GM21723 (cell line): ENCODE data around the gene MRPL50.

Experiments used
- ATAC-seq: cut with Tn5 transposase; IDR thresholded peaks from one replicate; pipeline ENCODE4 v1.9.1; 2021; ENCODE audit warnings: mild to moderate bottlenecking, moderate library complexity; ENCODE audit not compliant: unreplicated experiment

Gene MRPL50

DNA sequence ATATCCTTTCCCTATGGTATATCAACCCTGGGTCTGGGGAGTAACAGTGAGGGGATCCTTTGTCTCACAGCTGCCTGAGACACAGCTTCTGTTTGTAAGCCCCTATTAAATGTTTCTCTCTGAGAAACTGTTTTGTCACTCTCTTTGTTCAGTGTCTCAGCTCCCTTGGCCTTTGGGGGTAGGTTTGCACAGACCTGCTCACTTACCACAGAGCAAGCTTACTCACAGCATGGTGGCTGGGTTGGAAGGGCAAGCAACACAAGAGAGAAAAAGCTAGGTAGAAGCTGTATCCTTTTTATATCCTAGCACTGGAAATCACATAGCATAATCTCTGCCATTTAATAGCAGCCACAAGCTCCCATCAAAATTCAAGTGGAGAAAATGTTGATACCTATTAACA is 18.1 kb downstream of the MRPL50 start:
- ATAC-seq, result no peak

DNA sequence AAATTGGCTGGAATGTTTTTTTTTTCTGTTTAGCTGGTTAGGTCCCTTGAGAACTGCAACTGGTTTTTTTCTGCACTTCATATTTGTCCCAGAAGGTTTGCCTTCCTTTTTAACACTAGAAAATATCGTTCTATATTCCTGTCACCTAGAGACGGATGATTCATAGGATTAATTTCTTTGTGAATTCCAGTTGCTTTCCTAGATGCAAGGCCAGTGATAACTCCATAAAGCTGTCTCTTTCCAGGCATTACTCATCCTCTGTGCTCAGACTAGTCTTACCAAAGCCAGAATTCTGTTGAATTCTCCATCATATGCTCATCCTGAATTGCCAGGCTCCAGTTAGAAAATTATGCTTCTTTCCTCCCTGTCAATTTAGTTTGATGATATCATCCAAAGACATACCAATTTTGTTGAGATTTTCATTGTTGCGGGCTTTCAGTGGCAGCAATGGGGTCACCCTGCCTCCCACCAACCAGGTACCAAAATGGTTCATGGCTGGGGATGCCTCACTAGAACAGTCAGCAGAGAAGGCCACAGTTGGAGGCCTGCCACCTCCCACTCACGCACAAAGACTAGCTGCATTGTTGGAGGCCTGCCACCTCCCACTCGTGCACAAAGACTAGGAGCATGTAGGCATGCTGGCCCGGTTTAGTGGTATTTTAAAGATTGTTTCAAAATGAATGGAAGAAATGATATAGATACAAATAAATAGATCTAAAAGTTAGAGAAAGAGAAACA is 22.1 kb downstream of the MRPL50 start:
- ATAC-seq, result no peak

DNA sequence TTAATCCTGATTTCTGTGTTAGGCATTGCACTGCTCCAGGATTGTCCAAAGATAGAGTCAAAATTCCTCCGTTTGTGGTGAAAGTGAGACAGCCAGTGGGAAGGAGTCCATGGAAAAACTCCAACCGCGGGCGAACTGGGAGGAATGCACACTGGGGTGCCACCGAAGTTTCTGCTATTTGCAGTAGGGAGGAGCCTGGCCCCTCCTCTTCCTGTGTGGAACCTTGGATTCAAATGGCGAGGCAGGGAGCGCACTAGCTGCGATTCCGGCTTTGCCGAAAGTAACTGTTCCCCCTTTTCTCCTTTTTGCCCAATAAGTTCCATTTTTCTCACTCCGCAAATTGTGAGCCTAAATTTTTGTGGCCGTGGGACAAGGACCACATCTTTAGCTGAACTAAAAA is 22.9 kb downstream of the MRPL50 start:
- no peak for ATAC-seq

DNA sequence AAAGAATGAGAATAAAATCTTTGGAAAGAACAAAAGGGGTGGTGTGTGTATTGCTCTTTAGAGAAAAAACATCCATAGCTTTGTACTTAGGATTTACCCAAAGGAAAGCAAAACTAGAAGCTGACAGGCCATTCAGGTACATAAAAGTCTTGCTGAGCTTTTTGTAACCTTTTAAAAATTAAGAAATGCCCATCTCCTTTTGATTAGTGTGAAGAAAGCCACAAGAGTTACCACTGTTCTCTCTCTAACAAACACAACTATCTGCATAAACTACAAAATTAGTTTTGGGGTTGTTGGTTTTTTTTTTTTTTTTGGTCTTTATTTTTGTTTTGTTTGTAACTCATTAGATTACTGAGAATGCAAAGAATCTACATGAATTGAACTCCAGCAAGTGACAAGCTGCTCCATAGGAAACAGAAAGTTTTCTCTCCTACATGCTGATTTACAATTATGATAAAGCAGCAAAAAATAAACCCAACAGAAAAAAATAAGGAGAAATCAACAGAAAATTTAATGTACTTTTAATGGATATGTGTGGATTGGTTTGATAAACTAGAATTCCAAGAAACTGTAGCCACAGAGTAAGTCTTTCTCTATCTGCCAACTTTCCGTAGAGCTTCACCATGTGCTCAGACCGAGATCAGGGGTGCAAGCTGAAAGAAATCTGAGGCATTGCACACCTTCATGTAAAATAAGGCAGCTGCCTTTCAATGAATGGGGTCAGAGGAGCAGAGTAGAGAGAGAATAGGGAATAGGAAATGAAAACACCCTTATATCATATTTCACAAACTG is 25.9 kb downstream of the MRPL50 start:
- no peak for ATAC-seq

DNA sequence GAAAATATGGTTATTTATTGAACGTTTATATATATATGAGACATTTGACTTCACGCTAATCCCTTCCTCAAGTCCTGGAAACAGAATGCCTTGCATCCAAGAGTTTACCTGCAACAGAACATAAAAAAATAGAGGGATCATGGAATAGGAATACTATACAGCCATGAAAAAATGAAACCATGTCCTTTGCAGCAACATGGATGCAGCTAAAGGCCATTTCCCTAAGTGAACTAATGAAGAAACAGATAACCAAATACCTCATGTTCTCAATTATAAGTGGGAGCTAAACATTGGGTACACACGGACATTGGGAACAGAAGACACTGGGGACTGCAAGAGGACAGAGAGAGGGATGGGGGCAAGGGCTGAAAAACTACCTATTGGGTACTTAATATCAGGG is 26.6 kb downstream of the MRPL50 start:
- no peak for ATAC-seq

DNA sequence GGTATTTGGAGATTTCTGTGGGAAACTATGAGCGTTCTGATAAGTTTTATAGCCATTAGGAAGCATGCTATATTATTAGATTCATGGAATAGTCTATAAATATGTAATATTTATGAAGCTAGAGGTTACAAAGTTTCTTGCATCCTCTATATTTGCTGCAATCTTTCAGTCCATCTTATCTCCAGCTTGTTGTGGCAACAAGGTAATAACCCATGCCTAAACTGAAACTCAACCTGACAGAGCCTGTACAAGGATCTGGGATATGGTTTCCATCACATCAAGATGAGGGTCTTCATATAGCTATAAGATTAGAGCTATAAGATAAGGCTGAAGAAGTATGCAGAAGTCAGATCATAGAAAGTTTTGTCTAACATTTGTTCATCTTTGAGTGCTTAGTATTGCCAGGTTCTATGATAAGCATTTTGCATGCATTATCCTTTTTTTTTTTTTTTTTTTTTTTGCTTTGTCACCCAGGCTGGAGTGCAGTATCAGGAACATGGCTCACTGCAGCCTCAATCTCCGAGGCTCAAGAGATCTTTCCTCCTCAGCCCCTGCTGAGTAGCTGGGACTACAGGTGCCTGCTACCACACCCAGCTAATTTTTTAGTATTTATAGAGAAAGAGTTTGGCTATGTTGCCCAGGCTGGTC is 28.4 kb downstream of the MRPL50 start:
- ATAC-seq, result no peak

DNA sequence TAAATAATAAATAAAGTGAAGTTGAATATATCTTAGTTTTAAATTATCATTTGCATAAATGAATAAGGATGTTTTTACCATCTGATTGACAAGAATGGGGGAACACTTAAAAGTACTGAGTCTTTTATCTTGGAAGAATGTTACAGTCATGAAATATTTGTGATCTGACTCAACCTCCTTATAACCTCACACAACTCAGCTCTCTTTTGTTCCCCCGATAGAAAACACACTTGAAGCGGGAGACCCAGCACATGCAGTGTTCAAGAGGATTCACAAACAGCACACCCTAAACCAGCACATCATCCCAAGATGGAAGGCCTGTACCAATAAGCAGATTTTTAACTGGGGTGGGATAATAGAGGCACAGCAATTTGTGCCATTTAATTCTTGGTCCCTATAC is 29.1 kb downstream of the MRPL50 start:
- no peak for ATAC-seq

DNA sequence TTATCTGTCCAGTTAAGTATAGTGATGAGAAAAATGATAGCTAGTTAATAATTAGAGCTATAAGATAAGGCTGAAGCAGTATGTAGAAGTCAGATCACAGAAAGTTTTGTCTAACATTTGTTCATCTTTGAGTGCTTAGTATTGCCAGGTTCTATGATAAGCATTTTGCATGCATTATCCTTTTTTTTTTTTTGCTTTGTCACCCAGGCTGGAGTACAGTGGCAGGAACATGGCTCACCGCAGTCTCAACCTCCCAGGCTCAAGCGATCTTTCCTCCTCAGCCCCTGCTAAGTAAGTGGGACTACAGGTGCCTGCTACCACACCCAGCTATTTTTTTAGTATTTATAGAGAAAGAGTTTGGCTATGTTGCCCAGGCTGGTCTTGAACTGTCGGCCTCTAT is 31.1 kb downstream of the MRPL50 start:
- no peak for ATAC-seq

DNA sequence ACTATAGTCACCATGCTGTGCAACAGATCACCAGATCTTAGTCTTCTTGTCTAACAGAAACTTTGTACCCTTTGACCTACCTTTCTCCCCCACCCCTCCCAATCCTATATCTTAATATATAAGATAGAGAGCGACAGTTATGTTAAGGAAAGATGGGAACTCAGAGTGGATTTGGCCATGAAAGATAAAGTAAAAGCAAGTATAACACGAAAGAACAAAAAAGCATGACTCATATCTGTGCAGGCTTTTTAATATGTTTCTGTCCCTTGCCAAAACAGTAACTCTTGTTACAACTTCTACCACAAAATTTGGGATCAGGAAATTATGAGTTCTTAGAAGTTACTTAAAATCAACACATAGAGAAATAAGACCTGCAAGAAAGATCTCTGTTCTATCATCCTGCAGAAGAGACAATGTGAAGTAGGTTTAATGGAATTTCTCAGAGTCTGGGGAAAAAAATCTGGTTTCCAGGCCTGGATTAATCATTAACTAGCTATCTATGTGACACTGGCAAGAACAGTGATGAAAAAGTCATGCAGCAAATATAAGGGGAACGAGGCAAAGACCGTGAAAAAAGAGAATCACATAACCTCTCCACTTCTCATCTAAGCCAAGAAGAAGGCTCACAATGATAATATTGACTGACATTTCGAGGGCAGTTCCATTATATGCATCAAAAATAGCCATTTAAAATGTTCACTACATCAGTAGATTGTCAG is 32.2 kb downstream of the MRPL50 start:
- ATAC-seq, result no peak

DNA sequence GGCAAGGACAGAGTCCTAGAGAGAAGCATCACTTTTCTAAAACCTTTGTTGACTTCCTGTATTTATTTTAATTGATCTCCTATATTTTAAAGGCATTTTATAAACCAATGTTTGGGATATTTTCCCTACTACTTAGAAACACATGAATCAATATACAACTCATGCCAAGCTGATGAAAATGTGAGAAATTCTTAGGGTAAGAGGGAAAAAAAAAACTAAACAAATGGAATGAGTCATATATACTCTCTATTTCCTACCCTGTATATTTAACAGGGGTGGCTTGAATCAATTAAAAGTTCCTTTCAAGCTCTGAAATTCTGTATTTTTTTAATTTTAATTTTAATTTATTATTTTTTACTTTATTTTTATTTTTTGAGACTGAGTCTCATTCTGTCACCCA is 33.2 kb downstream of the MRPL50 start:
- no peak for ATAC-seq

DNA sequence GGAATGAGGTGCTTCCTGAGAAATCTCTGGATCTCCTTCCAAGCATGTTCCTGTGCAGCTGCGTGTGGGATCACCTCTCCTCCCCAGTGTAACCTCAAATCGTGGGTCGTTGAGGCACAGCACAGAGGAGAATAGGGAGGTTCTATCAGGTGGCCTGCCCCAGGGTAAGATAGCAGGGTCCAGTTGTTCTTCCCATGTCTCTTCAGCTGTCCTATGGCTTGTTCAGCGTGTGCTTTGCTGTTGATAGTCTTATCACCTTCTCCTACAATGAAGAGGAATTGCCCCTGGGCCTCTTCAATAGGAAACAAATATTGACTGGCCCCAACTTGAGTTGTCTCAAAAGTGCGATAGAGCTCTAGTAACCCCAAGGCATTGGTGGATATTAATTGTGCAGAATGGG is 36.0 kb downstream of the MRPL50 start:
- no peak for ATAC-seq

DNA sequence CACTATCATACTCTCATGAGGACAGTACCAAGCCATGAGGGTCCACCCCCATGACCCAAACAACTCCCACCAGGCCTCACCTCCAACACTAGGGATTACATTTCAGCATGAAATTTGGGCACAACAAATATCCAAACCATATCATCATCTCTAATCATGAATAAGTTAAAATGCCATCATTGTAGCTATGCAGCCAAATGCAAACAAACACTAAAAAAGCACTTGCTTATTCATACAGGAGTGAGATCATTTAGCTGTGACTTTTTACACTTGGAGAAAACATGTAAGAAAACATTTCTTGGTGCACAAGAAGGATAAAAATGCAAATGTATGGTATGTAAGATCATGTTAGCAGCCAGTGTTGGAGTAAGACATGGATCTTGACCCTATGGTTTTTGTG is 37.8 kb downstream of the MRPL50 start:
- no peak for ATAC-seq

DNA sequence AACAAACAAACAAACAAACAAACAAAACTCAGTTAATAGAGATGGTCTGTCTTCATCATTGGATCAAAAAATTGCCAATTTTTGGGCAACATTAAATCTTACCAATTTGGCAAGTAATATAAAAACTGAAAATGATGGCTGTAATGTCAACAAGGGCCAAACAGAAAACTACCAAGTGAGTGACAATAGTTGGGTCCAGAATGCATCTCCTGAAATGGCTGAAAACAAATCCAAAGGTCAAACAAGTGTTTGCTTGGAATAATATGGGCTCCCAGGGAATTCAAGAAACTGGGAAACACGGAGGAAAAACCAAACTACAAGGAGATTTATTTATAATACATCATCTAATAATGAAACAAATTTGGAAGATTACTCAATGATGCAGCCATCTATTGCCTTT is 38.7 kb downstream of the MRPL50 start:
- ATAC-seq, result no peak

DNA sequence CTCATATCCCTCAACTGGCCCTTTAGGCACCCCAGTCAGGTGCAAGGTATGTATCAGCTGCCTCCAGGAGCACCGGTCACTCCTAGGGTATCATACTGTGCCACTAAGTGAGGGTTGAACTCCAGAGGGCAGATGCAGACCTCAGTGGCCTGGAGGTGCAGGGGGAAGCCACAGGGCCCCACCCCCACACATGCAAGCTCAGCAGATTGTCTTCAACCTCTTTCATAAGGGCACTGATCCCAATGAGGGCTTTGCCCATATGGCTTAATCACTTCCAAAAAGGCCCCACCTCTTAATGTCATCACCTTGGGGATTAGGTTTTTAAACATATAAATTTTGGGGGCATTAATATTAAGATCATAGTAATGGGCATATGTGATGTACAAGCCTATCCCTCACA is 41.8 kb downstream of the MRPL50 start:
- no peak for ATAC-seq

DNA sequence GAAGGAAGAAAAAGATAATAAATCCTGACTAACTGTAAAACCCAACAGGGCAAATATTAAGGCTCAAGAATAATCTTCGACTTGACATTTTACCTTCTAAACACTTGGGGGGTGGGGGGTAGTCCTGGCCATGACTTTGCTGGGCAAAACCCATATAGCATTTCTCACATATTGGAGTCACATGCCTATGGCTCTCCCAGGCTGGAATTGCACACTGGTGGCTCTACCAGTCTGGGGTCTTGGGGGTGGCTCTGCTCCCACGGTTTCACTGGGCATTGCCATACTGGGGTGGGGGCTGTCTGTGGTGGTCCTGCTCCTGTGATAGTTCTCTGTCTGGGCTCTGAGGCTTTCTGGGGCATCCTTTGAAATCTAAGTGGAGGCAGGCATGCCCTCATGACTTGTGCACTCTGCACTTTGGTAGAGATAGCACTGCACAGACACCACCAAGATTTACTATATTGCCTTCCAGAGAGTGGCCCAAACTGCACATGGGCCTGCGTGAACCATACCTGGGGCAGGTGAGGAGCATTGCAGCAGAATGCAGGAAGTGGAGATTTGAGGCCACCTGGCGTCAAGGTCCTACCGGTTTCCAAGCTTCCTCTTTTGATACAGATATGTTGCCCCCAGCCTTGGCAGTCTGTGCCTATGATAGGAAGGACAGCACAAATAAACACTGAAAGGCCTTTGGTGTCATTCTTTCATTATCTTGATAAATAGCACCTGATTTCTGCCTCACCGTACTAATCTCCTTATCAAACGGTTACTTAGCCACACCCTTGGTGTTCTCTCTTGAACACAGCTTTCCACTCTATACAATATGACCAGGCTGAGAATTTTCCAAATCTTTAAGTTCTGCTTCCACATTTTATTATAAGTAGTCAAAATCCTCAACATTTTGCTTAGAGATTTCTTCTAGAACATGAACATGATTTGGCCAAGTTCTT is 43.4 kb downstream of the MRPL50 start:
- no peak for ATAC-seq

DNA sequence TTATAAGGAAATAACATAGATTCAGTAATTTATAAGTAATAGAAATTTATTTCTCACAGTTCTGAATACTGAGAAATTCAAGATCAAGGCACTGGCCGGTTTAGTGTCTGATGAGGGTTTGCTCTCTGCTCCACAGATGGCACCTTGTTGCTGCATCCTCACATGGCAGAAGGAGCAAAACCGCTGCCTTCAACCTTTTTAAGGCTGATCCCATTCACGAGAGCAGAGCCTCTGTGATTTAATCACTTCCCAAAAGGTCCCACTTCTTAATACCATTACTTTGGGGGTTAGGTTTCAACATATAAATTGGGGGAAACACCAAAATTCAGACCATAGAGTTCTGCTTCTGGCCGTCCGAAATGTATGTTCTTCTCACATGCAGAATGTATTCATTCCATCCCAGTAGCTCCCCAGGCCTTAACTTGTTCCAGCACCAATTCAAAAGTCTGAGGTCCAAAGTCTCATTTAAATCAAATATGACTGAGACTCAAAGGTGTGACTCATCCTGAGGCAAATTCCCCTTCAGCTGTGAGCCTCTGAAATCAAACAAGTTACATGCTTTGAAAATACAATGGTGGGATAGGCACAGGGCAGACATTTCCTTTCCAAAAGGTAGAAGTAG is 44.2 kb downstream of the MRPL50 start:
- ATAC-seq, result no peak

DNA sequence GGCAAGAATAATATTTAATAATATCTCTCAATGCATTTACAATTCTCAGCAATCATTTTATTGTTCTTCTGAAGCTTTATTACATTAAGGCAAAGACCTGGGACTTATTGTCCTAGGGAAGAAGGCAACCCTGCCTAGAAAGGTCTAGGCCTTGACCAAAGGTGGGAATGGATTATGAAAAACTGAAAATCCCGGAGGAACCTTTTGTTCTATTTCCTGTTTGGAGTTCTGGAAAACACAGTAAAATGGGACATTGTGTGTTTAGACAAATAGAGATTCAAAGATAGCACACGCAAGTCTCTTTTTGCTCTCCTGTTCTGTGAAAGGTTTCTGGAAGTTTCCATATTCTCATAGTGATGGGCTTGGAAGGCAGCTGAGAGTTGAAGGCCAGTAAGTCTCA is 44.7 kb downstream of the MRPL50 start:
- ATAC-seq, result no peak

DNA sequence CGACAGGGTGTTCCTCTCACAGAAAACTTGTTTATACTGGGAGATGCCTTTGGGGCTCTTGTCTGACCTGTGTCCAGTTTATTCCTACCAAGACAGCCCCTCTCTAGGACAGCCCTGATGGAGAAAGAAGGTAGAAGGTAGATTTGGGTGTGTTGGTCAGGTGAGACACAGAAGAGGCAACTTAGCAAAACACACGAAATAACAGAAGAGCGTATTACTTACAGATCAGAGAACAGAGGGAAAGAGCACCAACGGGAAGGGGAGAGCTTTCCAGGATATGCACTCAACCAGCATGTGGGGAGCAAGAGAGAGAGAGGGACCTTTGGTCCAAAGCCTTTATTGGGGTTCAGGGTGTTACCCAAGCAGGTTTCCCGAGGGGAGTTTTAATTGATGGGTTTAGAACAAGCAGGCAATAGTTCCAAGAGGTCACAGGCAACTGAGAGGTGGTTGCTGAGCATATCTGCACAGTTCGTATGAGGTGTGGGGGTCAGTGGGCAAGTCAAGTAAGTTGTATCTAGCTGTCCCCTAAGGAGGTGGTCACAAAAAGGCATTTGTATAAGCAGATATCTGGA is 45.4 kb downstream of the MRPL50 start:
- ATAC-seq, result no peak

DNA sequence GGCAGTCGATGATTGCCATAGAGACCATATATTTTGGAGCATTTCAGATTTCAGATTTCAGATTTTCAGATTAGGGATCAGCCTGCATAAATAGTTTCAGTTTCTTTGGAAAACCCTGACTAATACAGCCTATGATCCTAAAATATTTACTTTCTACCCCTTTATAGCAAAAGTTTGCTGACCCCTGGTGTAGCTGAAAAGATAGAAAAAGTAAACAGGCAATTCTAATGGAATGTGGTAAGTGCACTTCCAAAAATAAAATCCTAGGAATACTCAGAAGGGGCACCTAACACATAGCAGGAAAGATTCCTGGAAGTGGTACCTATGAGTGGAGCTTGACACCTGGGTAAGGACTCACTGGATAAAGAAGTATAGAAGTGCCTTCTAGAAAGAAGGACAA is 48.1 kb downstream of the MRPL50 start:
- no peak for ATAC-seq

DNA sequence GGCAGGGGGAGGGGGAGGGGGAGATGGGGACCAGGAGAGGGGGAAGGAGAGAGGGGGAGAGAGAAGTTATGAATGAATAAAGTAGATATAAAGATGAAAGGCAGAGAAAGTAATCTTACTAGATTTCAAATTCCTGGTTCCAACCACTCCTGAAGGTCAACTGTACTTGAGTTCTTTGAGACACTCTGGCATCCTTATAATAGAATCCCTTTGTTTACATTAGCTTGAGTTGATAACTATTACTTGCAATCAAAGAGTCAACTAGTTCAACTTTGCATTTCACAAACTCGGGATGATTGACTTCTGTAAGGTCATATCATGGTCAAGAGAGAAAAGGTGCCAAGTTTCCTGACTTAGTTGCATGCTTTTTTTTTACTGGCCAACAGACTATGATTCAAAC is 55.8 kb downstream of the MRPL50 start:
- no peak for ATAC-seq
